SK-N-SH (cell line): Measurements from ENCODE around the gene ZNF74. TPM values are rescaled to one million over a fixed set of nuclear protein-coding genes. Genes with fewer than 3 reads are reported as not detected.

Source experiments
- CTCF ChIA-PET: fragments of 300-600, 350-600 bp; formaldehyde crosslinking; extraction: SDS; loops from one replicate; lab custom pipeline; 2021; lab: Yijun Ruan, JAX
- POLR2A ChIA-PET: fragments of 350-600 bp; sonication (Branson Sonifier 250); formaldehyde crosslinking; extraction: SDS; loops from one replicate; lab custom pipeline; 2020; ENCODE audit warnings: antibody characterized with exemption, inconsistent platforms; lab: Yijun Ruan, JAX
- DNase-seq: peaks from one replicate; pipeline ENCODE4 v3.0.0; 2012
- H2AFZ ChIP-seq: fragments of 200-600 bp; sonication (generic); 2 replicates; pipeline ENCODE4 v1.8.1; 2016; ENCODE audit warnings: antibody characterized with exemption, mild to moderate bottlenecking, low read depth
- H3F3A ChIP-seq: fragments of 200-600 bp; sonication (generic); replicated peaks from 2 replicates; pipeline ENCODE3; 2016; ENCODE audit warnings: antibody characterized with exemption, mild to moderate bottlenecking; ENCODE audit not compliant: insufficient read depth
- H3K27ac ChIP-seq, 2 experiments: fragments of 200-500 bp in 1 of 2; fragments of 200-600 bp in 1 of 2; sonication (Bioruptor generic) in 1 of 2; sonication (generic), shearing (Covaris generic) in 1 of 2; 2 replicates each; pipeline versions ENCODE4 v1.5.1 to v1.6.1; 2014 to 2016; ENCODE audit warnings: low read depth in 2 of 2, inconsistent platforms in 1 of 2, low read length in 1 of 2, mild to moderate bottlenecking in 1 of 2, mixed read lengths in 1 of 2
- H3K27me3 ChIP-seq: fragments of 200-600 bp; sonication (generic), shearing (Covaris generic); 2 replicates; pipeline ENCODE4 v1.6.1; 2016; ENCODE audit warnings: mixed run types; ENCODE audit not compliant: insufficient read depth
- H3K36me3 ChIP-seq, 2 experiments: fragments of 200-500 bp in 1 of 2; fragments of 200-600 bp in 1 of 2; sonication (Bioruptor generic) in 1 of 2; sonication (generic) in 1 of 2; replicated peaks in 1 of 2; 2 replicates each; pipeline versions ENCODE3 to v1.5.1; 2014 to 2016; ENCODE audit warnings: low read length in 1 of 2, mild to moderate bottlenecking in 1 of 2; ENCODE audit not compliant: insufficient read depth in 2 of 2, control insufficient read depth in 1 of 2
- H3K4me1 ChIP-seq, 2 experiments: fragments of 200-500 bp in 1 of 2; fragments of 200-600 bp in 1 of 2; sonication (Bioruptor generic) in 1 of 2; sonication (generic), shearing (Covaris generic) in 1 of 2; 2 replicates each; pipeline versions ENCODE4 v1.5.1 to v1.6.1; 2014 to 2016; ENCODE audit warnings: low read depth in 1 of 2, low read length in 1 of 2, mixed run types in 1 of 2; ENCODE audit not compliant: insufficient read depth in 2 of 2, control insufficient read depth in 1 of 2
- H3K4me2 ChIP-seq: fragments of 200-600 bp; sonication (generic), shearing (Covaris generic); 2 replicates; pipeline ENCODE4 v1.6.1; 2017; ENCODE audit warnings: mixed run types
- H3K4me3 ChIP-seq, 2 experiments: fragments of 200-500 bp in 1 of 2; fragments of 200-600 bp in 1 of 2; sonication (Bioruptor generic) in 1 of 2; sonication (generic), shearing (Covaris generic) in 1 of 2; 2 replicates each; pipeline versions ENCODE4 v1.5.1 to v1.8.1; 2014 to 2016; ENCODE audit warnings: low read depth in 2 of 2, inconsistent platforms in 1 of 2, low read length in 1 of 2, mild to moderate bottlenecking in 1 of 2, mixed read lengths in 1 of 2, moderate library complexity in 1 of 2
- H3K79me2 ChIP-seq: fragments of 200-600 bp; sonication (generic); 2 replicates; pipeline ENCODE4 v1.8.1; 2017; ENCODE audit warnings: mild to moderate bottlenecking; ENCODE audit not compliant: insufficient read depth
- H3K9ac ChIP-seq: fragments of 200-600 bp; sonication (generic); 2 replicates; pipeline ENCODE4 v1.6.1; 2017; ENCODE audit warnings: mixed run types
- H3K9me2 ChIP-seq: fragments of 200-600 bp; sonication (generic); 2 replicates; pipeline ENCODE4 v1.6.1; 2017; ENCODE audit warnings: mixed run types
- H3K9me3 ChIP-seq: fragments of 200-600 bp; sonication (generic); 2 replicates; pipeline ENCODE4 v1.6.1; 2017; ENCODE audit warnings: mixed run types, mild to moderate bottlenecking, moderate library complexity
- H4K20me1 ChIP-seq: fragments of 200-600 bp; sonication (generic); 2 replicates; pipeline ENCODE4 v1.6.1; 2017; ENCODE audit warnings: mild to moderate bottlenecking, mixed run types; ENCODE audit not compliant: insufficient read depth
- CHD2 ChIP-seq: fragments of 150-350 bp; IDR thresholded peaks from 2 replicates; pipeline ENCODE4 v1.6.1; 2018; ENCODE audit warnings: low read length; ENCODE audit not compliant: partially characterized antibody
- CTCF ChIP-seq: fragments of 200-600 bp; sonication (generic); IDR thresholded peaks from 2 replicates; pipeline ENCODE4 v1.6.1; 2017; ENCODE audit warnings: antibody characterized with exemption, mild to moderate bottlenecking, moderate library complexity
- EP300 ChIP-seq, 2 experiments: IDR thresholded peaks; 2 replicates each; pipeline versions ENCODE4 v1.4.0 to v1.6.1; 2012; ENCODE audit warnings: borderline replicate concordance in 1 of 2, low read depth in 1 of 2, low read length in 1 of 2
- FOSL2 ChIP-seq: IDR thresholded peaks from 2 replicates; pipeline ENCODE4 v1.4.0; 2012; ENCODE audit warnings: low read depth, mild to moderate bottlenecking, moderate library complexity, borderline replicate concordance
- MAX ChIP-seq: IDR thresholded peaks from 2 replicates; pipeline ENCODE4 v1.4.0; 2012; ENCODE audit warnings: low read depth
- MEF2A ChIP-seq: IDR thresholded peaks from 2 replicates; pipeline ENCODE4 v1.4.0; 2012; ENCODE audit warnings: low read depth, borderline replicate concordance
- MXI1 ChIP-seq: IDR thresholded peaks from 2 replicates; pipeline ENCODE4 v1.6.1; 2012; ENCODE audit warnings: mild to moderate bottlenecking, low read depth, low read length, improper control_type of control experiment
- PBX3 ChIP-seq: IDR thresholded peaks from 2 replicates; pipeline ENCODE4; 2012
- RXRA ChIP-seq: IDR thresholded peaks from 2 replicates; pipeline ENCODE4 v1.4.0; 2012; ENCODE audit warnings: low read depth, mild to moderate bottlenecking, borderline replicate concordance
- SIN3A ChIP-seq: IDR thresholded peaks from 2 replicates; pipeline ENCODE4 v1.6.1; 2012; ENCODE audit warnings: low read depth, mild to moderate bottlenecking, low read length, moderate library complexity, borderline replicate concordance
- SMC3 ChIP-seq: IDR thresholded peaks from 2 replicates; pipeline ENCODE4 v1.6.1; 2012; ENCODE audit warnings: low read depth, low read length, improper control_type of control experiment
- TEAD4 ChIP-seq: IDR thresholded peaks from 2 replicates; pipeline ENCODE4 v1.4.0; 2012; ENCODE audit warnings: mild to moderate bottlenecking, borderline replicate concordance; ENCODE audit not compliant: insufficient read depth
- ZBTB33 ChIP-seq: IDR thresholded peaks from 2 replicates; pipeline ENCODE4 v1.4.0; 2012; ENCODE audit warnings: low read depth, borderline replicate concordance
- whole genome bisulfite sequencing: methylation state at CpG from one replicate; pipeline ENCODE4 v1.1.6; 2017; ENCODE audit warnings: low lambda C conversion rate; 5-methylcytosine and 5-hydroxymethylcytosine counted together
- polyA plus RNA-seq, 3 experiments: library from polyadenylated mRNA; depleted of rRNA; stranded (reverse); fragments of >200 nt; gene quantifications; 2 replicates each; pipeline ENCODE4 v1.2.3, GENCODE V29; 2012

Gene ZNF74
- polyA plus RNA-seq, 1 of the 3 experiments (the other 2 are of a cell fraction), result 8.0 TPM

GRCh38 chr22:20405931-20406685 is 12.2 kb downstream of the ZNF74 start:
- POLR2A ChIA-PET, result interaction anchor here (0.8 kb wide), 1 partner anchor 17 kb away, joined by 3 read pairs; no protein-coding TSS in a partner anchor
- H3K4me2 ChIP-seq, result no peak overlapping the region

GRCh38 chr22:20406686-20407408 is 12.9 kb downstream of the ZNF74 start:
- Histone ChIP-seq H3K4me1 (no peaks in the 10 kb centered on the region), H4K20me1 (no peaks in the 10 kb centered on the region), H3K9me3 (no peaks in the 10 kb centered on the region), H3K27ac (no peak overlapping the region), H2AFZ (no peak overlapping the region), H3K79me2 (no peaks in the 10 kb centered on the region), H3K36me3 (peaks cover 0 to 34% of the 10 kb centered on the region in 2 experiments), H3K9me2 (no peaks in the 10 kb centered on the region), H3K4me2 (no peak overlapping the region), H3F3A (no peaks in the 10 kb centered on the region), H3K4me3 (no peak overlapping the region), H3K27me3 (no peaks in the 10 kb centered on the region), H3K9ac (no peak overlapping the region)
- POLR2A ChIA-PET, result no interaction called here
- CTCF ChIA-PET, result interaction anchor here (1.3 to 3.1 kb wide), 3 partner anchors 11 to 50 kb away, joined by 5 to 18 read pairs (median 10); no protein-coding TSS in a partner anchor
- WGBS, result 96% methylated on average over 7 of the region's 13 CpGs
- no peak for DNase-seq
- no peak for TF ChIP-seq EP300 (IDR thresholded peaks at IDR 0.05; ENCODE audit: borderline replicate concordance in 1 of 2, low read depth in 1 of 2, low read length in 1 of 2)
- TF ChIP-seq SIN3A, result no peak
- no peak for TF ChIP-seq PBX3
- TF ChIP-seq MXI1, result no peak
- no peak for TF ChIP-seq CTCF
- TF ChIP-seq FOSL2, result no peak
- TF ChIP-seq RXRA, result no peak
- TF ChIP-seq CHD2, result no peak
- no peak for TF ChIP-seq MEF2A
- no peak for TF ChIP-seq MAX

More at GRCh38 chr22:20405931-20406685, 12.2 kb downstream of the ZNF74 start:
- Histone ChIP-seq H3K9me2 (no peaks in the 10 kb centered on the region), H3K9me3 (no peaks in the 10 kb centered on the region), H3K4me3 (no peak overlapping the region), H3K9ac (no peak overlapping the region), H3K4me1 (no peaks in the 10 kb centered on the region), H3K36me3 (peaks cover 0 to 39% of the 10 kb centered on the region in 2 experiments), H3F3A (no peaks in the 10 kb centered on the region), H3K27ac (no peak overlapping the region), H4K20me1 (no peaks in the 10 kb centered on the region), H2AFZ (no peak overlapping the region), H3K79me2 (no peaks in the 10 kb centered on the region; the same call in 1 of the 2 replicates), H3K27me3 (no peaks in the 10 kb centered on the region)
- no peak for DNase-seq
- CTCF ChIA-PET, result interaction anchor here (2.6 to 3.1 kb wide), 3 partner anchors 12 to 50 kb away, joined by 10 to 18 read pairs (median 16); no protein-coding TSS in a partner anchor
- 98% methylated on average over 31 of the region's 62 CpGs for WGBS
- TF ChIP-seq EP300 (IDR thresholded peaks at IDR 0.05; ENCODE audit: borderline replicate concordance in 1 of 2, low read depth in 1 of 2, low read length in 1 of 2), result no peak
- no peak for TF ChIP-seq PBX3
- TF ChIP-seq SMC3, result no peak
- no peak for TF ChIP-seq TEAD4
- no peak for TF ChIP-seq ZBTB33
